Ramos (cell line): ENCODE data around the gene GRIP1.

ENCODE experiments used
- in situ Hi-C: fragments of 300-500 bp; cut with MboI; formaldehyde crosslinking; loops from one replicate; pipeline ENCODE4 v1.14.3; 2022; ENCODE audit warnings: low sequenced_read_pairs; ENCODE audit not compliant: unreplicated experiment

The GRIP1 gene

GRCh38 chr12:66607147-66607546 is 71.7 kb downstream of the GRIP1 start:
- in situ Hi-C loops: loop anchor here (25.0 kb wide), 1 partner anchor 1380 kb away; the partner anchor contains the start of gene IFNG-AS1

GRCh38 chr12:66605293-66605692 is 73.6 kb downstream of the GRIP1 start:
- in situ Hi-C loops: loop anchor here (25.0 kb wide), 1 partner anchor 1382 kb away; the partner anchor contains the start of gene IFNG-AS1

GRCh38 chr12:66603981-66604479 is 74.8 kb downstream of the GRIP1 start:
- in situ Hi-C loops: loop anchor here (25.0 kb wide), 1 partner anchor 1383 kb away; the partner anchor contains the start of gene IFNG-AS1

- in situ Hi-C loops: loop anchor here (25.0 kb wide), 1 partner anchor 1384 kb away; the partner anchor contains the start of gene IFNG-AS1
Measured at GRCh38 chr12:66603461-66603860, 75.4 kb downstream of the GRIP1 start.

- in situ Hi-C loops: loop anchor here (25.0 kb wide), 1 partner anchor 1385 kb away; the partner anchor contains the start of gene IFNG-AS1
Measured at GRCh38 chr12:66602483-66603143, 76.3 kb downstream of the GRIP1 start.

GRCh38 chr12:66600903-66601302 is 78.0 kb downstream of the GRIP1 start:
- in situ Hi-C loops: loop anchor here (25.0 kb wide), 1 partner anchor 1386 kb away; the partner anchor contains the start of gene IFNG-AS1

- in situ Hi-C loops: loop anchor here (25.0 kb wide), 1 partner anchor 1387 kb away; the partner anchor contains the start of gene IFNG-AS1
Measured at GRCh38 chr12:66599816-66600215, 79.1 kb downstream of the GRIP1 start.

- in situ Hi-C loops: no loop called here
Measured at GRCh38 chr12:66598608-66599007, 80.3 kb downstream of the GRIP1 start.

- in situ Hi-C loops: no loop called here
Measured at GRCh38 chr12:66598079-66598478, 80.8 kb downstream of the GRIP1 start.

GRCh38 chr12:66596199-66596598 is 82.7 kb downstream of the GRIP1 start:
- in situ Hi-C loops: no loop called here

- in situ Hi-C loops: no loop called here
Measured at GRCh38 chr12:66594688-66595087, 84.2 kb downstream of the GRIP1 start.

GRCh38 chr12:66590275-66590985 is 88.4 kb downstream of the GRIP1 start:
- in situ Hi-C loops: no loop called here

GRCh38 chr12:66589095-66589494 is 89.8 kb downstream of the GRIP1 start:
- in situ Hi-C loops: no loop called here

GRCh38 chr12:66587912-66588311 is 91.0 kb downstream of the GRIP1 start:
- in situ Hi-C loops: no loop called here

GRCh38 chr12:66584673-66585072 is 94.2 kb downstream of the GRIP1 start:
- in situ Hi-C loops: no loop called here

- in situ Hi-C loops: no loop called here
Measured at GRCh38 chr12:66573605-66574004, 105.3 kb downstream of the GRIP1 start.

- in situ Hi-C loops: no loop called here
Measured at GRCh38 chr12:66572845-66573244, 106.0 kb downstream of the GRIP1 start.

- in situ Hi-C loops: no loop called here
Measured at GRCh38 chr12:66571361-66571915, 107.4 kb downstream of the GRIP1 start.

GRCh38 chr12:66563220-66563619 is 115.7 kb downstream of the GRIP1 start:
- in situ Hi-C loops: no loop called here

- in situ Hi-C loops: no loop called here
Measured at GRCh38 chr12:66555113-66555512, 123.8 kb downstream of the GRIP1 start.

- in situ Hi-C loops: no loop called here
Measured at GRCh38 chr12:66552716-66553115, 126.2 kb downstream of the GRIP1 start.
